PC-9 (cell line): ENCODE data around the gene CDH26. TPM values are rescaled to one million over a fixed set of nuclear protein-coding genes. Genes with fewer than 3 reads are reported as not detected.

ENCODE experiments used
- BruUV-seq: library from RNA; stranded (reverse); fragments of 400-500 nt; replicated peaks from 2 replicates; lab custom pipeline; 2021; lab: Mats Ljungman, UMichigan
- CTCF ChIA-PET: fragments of 300-600 bp; sonication (Branson Sonifier 250); formaldehyde crosslinking; loops from one replicate; lab custom pipeline; 2022; ENCODE audit warnings: antibody characterized with exemption; lab: Charles Lee
- POLR2A ChIA-PET: fragments of 300-600 bp; sonication (Branson Sonifier 250); formaldehyde crosslinking; loops from one replicate; lab custom pipeline; 2022; ENCODE audit warnings: antibody characterized with exemption; ENCODE audit not compliant: unreplicated experiment; lab: Charles Lee
- DNase-seq, 2 experiments: peaks; one replicate each; pipeline versions ENCODE4 v3.0.0 to v3.0.0-alpha.2; 2015 to 2022; ENCODE audit warnings: mixed read lengths in 1 of 2
- H2AFZ ChIP-seq: fragments of 200-600 bp; sonication (generic); 2 replicates; pipeline ENCODE4 v1.8.1; 2017; ENCODE audit warnings: antibody characterized with exemption
- H3F3A ChIP-seq: fragments of 200-600 bp; sonication (generic); 2 replicates; pipeline ENCODE4 v1.8.1; 2017; ENCODE audit warnings: antibody characterized with exemption, mild to moderate bottlenecking, low read depth; ENCODE audit not compliant: insufficient read depth
- H3K27ac ChIP-seq: fragments of 200-600 bp; sonication (generic); 2 replicates; pipeline ENCODE4 v1.6.1; 2016; ENCODE audit warnings: mixed run types
- H3K27me3 ChIP-seq: fragments of 200-600 bp; sonication (generic); 2 replicates; pipeline ENCODE4 v1.6.1; 2016; ENCODE audit warnings: low read depth, mixed run types; ENCODE audit not compliant: insufficient read depth
- H3K36me3 ChIP-seq: fragments of 200-600 bp; sonication (generic); 2 replicates; pipeline ENCODE4 v1.6.1; 2016; ENCODE audit warnings: low read depth, mixed run types
- H3K4me1 ChIP-seq: fragments of 200-600 bp; sonication (generic); replicated peaks from 2 replicates; pipeline ENCODE4 v1.6.1; 2016; ENCODE audit warnings: mixed run types; ENCODE audit not compliant: insufficient read depth
- H3K4me2 ChIP-seq: fragments of 200-600 bp; sonication (generic); 2 replicates; pipeline ENCODE4 v1.6.1; 2017; ENCODE audit warnings: mixed run types
- H3K4me3 ChIP-seq: fragments of 200-600 bp; sonication (generic); 2 replicates; pipeline ENCODE4 v1.6.1; 2016; ENCODE audit warnings: mixed run types
- H3K79me2 ChIP-seq: fragments of 200-600 bp; sonication (generic); 2 replicates; pipeline ENCODE4 v1.6.1; 2017; ENCODE audit warnings: low read depth, mixed run types
- H3K9me2 ChIP-seq: fragments of 200-600 bp; sonication (generic); 2 replicates; pipeline ENCODE4 v1.8.1; 2017; ENCODE audit warnings: mild to moderate bottlenecking; ENCODE audit not compliant: insufficient read depth
- H3K9me3 ChIP-seq: fragments of 200-600 bp; sonication (generic); 2 replicates; pipeline ENCODE4 v1.8.1; 2016; ENCODE audit warnings: low read depth; ENCODE audit not compliant: insufficient read depth
- H4K20me1 ChIP-seq: fragments of 200-600 bp; sonication (generic); 2 replicates; pipeline ENCODE4 v1.8.1; 2017; ENCODE audit not compliant: insufficient read depth
- CTCF ChIP-seq: fragments of 200-600 bp; sonication (generic); conservative IDR thresholded peaks from 2 replicates; pipeline ENCODE4 v1.6.1; 2017; ENCODE audit warnings: mixed run types, antibody characterized with exemption, mild to moderate bottlenecking, moderate library complexity
- EZH2 ChIP-seq: fragments of 200-600 bp; sonication (generic); IDR thresholded peaks from 2 replicates; pipeline ENCODE4 v1.8.0; 2017; ENCODE audit warnings: antibody characterized with exemption, low read depth
- intact Hi-C: fragments of 100-400 bp; cut with micrococcal nuclease; formaldehyde crosslinking; loops from one replicate; pipeline ENCODE4 v1.10.0; 2022; ENCODE audit not compliant: unreplicated experiment
- total RNA-seq: library from RNA; stranded (reverse); gene quantifications from 2 replicates; pipeline ENCODE4 v1.2.3, GENCODE V29; 2021

Gene CDH26
- total RNA-seq, 1 experiment from 2014 or later: 1.1 TPM

- Histone ChIP-seq H3K79me2 (peaks cover 43% of the 10 kb centered on the region), H3K27me3 (no peaks in the 10 kb centered on the region), H3K4me2 (peak overlapping the region; percentile 83), H3K27ac (no peak overlapping the region), H3K9me3 (no peaks in the 10 kb centered on the region; the same call in 1 of the 2 replicates), H4K20me1 (no peaks in the 10 kb centered on the region), H3K36me3 (peaks cover 12% of the 10 kb centered on the region; the same call in 1 of the 2 replicates), H3F3A (peaks cover 46% of the 10 kb centered on the region), H3K4me3 (peak overlapping the region; percentile 72), H2AFZ (no peak overlapping the region), H3K4me1 (peaks cover 46% of the 10 kb centered on the region), H3K9me2 (no peaks in the 10 kb centered on the region)
- ChIA-PET CTCF (no interaction called here), POLR2A (no interaction called here)
- intact Hi-C loops: loop anchor here (5.0 to 10.0 kb wide), 2 partner anchors 45 to 347 kb away; no protein-coding TSS in a partner anchor
- no TSS peak for BruUV-seq
- DNase-seq: no peak
- no peak for TF ChIP-seq EZH2
These were observed 16.0 kb upstream of the CDH26 start for GRCh38 chr20:59942245-59942644.

- DNase-seq: no peak
- H3K9me3 ChIP-seq: no peaks in the 10 kb centered on the region
These were observed 13.5 kb upstream of the CDH26 start for GRCh38 chr20:59944726-59945125.

GRCh38 chr20:59945175-59945574, 13.0 kb upstream of the CDH26 start:
- no peaks in the 10 kb centered on the region for H3K9me3 ChIP-seq
- POLR2A ChIA-PET: no interaction called here
- no peak for TF ChIP-seq CTCF
- no peaks in the 10 kb centered on the region for H3K9me2 ChIP-seq
- H3K79me2 ChIP-seq: peaks cover 20% of the 10 kb centered on the region
- no peak overlapping the region for H2AFZ ChIP-seq
- BruUV-seq: no TSS peak
- CTCF ChIA-PET: interaction anchor here (0.5 kb wide), 1 partner anchor 11 kb away, joined by 4 read pairs; the partner anchor contains the start of gene SYCP2
- H3K4me2 ChIP-seq: no peak overlapping the region
- H3K4me3 ChIP-seq: no peak overlapping the region
- H3K36me3 ChIP-seq: peaks cover 12% of the 10 kb centered on the region; the same call in 1 of the 2 replicates
- no peaks in the 10 kb centered on the region for H4K20me1 ChIP-seq
- peaks cover 46% of the 10 kb centered on the region for H3F3A ChIP-seq
- DNase-seq: no peak
- H3K4me1 ChIP-seq: peaks cover 46% of the 10 kb centered on the region
- no peak overlapping the region for H3K27ac ChIP-seq
- H3K27me3 ChIP-seq: no peaks in the 10 kb centered on the region
- intact Hi-C loops: loop anchor here (5.0 to 10.0 kb wide), 2 partner anchors 163 to 350 kb away; no protein-coding TSS in a partner anchor

More at GRCh38 chr20:59944726-59945125, 13.5 kb upstream of the CDH26 start:
- H3K9me2 ChIP-seq: no peaks in the 10 kb centered on the region
- H3K79me2 ChIP-seq: peaks cover 20% of the 10 kb centered on the region
- no peak overlapping the region for H3K4me2 ChIP-seq
- BruUV-seq: no TSS peak
- peaks cover 12% of the 10 kb centered on the region; the same call in 1 of the 2 replicates for H3K36me3 ChIP-seq
- H3F3A ChIP-seq: peaks cover 49% of the 10 kb centered on the region
- TF ChIP-seq CTCF (no peak), EZH2 (no peak)
- H3K4me3 ChIP-seq: no peak overlapping the region
- no peaks in the 10 kb centered on the region for H3K27me3 ChIP-seq
- ChIA-PET CTCF (interaction anchor here (0.5 kb wide), 1 partner anchor 11 kb away, joined by 4 read pairs; the partner anchor contains the start of gene SYCP2), POLR2A (no interaction called here)
- no peak overlapping the region for H3K27ac ChIP-seq
- intact Hi-C loops: loop anchor here (5.0 to 10.0 kb wide), 3 partner anchors 43 to 350 kb away; no protein-coding TSS in a partner anchor
- H4K20me1 ChIP-seq: no peaks in the 10 kb centered on the region
- H3K4me1 ChIP-seq: peaks cover 41% of the 10 kb centered on the region
- H2AFZ ChIP-seq: no peak overlapping the region
